GM20000 (cell line): ENCODE measurements around the gene OR52I1.

Source experiments
- DNase-seq: peaks from one replicate; pipeline ENCODE4 v3.0.0; 2012; ENCODE audit warnings: low spot score
- TF ChIP-seq, protein P1 (sequence below): IDR thresholded peaks from 2 replicates; pipeline ENCODE4 v1.5.1; 2012; ENCODE audit warnings: mild to moderate bottlenecking, control low read depth; ENCODE audit errors: extremely low read depth, missing control alignments

The OR52I1 gene

DNA sequence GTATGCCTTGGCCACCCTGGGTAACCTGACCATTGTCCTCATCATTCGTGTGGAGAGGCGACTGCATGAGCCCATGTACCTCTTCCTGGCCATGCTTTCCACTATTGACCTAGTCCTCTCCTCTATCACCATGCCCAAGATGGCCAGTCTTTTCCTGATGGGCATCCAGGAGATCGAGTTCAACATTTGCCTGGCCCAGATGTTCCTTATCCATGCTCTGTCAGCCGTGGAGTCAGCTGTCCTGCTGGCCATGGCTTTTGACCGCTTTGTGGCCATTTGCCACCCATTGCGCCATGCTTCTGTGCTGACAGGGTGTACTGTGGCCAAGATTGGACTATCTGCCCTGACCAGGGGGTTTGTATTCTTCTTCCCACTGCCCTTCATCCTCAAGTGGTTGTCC, 46.1 kb downstream of the OR52I1 start:
- TF ChIP-seq, protein P1, sequence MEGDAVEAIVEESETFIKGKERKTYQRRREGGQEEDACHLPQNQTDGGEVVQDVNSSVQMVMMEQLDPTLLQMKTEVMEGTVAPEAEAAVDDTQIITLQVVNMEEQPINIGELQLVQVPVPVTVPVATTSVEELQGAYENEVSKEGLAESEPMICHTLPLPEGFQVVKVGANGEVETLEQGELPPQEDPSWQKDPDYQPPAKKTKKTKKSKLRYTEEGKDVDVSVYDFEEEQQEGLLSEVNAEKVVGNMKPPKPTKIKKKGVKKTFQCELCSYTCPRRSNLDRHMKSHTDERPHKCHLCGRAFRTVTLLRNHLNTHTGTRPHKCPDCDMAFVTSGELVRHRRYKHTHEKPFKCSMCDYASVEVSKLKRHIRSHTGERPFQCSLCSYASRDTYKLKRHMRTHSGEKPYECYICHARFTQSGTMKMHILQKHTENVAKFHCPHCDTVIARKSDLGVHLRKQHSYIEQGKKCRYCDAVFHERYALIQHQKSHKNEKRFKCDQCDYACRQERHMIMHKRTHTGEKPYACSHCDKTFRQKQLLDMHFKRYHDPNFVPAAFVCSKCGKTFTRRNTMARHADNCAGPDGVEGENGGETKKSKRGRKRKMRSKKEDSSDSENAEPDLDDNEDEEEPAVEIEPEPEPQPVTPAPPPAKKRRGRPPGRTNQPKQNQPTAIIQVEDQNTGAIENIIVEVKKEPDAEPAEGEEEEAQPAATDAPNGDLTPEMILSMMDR: no peak
- DNase-seq: no peak

DNA sequence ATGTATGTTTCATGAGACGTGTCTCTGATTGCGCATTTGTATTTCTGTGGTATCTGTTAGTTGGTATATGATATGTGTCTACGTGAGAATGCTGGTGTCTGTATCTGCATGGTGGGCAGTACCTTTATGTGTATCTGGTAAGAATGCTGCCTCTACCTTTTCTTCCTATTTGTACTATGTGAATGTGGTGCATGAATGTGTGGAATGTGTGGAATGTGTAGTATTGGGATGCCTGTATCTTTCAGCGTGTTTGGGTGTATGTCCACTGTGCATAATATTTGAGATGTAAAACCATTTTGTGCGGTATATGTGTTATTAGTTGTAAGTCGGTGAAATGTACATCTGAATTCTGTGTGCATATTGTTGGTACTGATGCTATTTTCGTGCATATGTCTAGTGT, 47.7 kb downstream of the OR52I1 start:
- DNase-seq: no peak
- TF ChIP-seq, protein P1: no peak

DNA sequence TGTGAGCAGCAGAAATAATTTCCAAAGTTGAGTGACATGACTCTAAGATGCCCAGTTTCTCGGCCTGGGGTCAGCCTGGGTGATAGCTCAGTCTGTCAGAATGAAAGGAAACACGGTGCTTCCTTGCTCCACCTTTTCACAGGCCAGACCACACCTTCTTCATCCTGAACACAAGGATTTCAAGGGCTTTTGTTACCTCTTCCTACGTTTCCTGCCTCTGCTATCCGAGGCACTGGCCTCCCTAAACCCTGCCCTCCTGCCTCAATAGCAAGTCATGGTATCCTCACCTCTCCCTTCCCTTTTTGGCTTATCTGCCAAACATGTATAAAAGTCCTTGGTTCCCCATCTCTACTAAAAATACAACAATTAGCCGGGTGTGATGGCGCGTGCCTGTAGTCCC, 48.2 kb downstream of the OR52I1 start:
- TF ChIP-seq, protein P1: no peak
- no peak for DNase-seq

DNA sequence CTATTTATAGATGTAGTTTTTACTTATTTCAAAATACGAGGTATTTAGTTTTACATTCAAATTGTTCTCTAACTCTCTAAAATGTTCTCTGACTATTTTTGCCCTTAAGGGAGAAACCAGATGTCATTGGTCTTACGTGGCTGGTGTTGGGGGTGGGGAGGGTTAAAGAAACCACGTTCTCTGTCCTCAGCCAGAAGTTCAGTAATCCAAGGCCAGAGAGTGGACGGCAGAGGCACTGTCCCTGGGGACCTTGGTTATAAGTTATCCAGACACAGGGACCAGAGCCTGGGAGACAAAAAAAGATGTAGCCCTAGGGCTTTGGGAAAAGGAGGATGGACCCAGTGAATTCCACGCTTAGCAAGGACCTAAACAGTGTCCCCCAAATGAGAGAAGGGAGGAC, 49.2 kb downstream of the OR52I1 start:
- DNase-seq: no peak
- TF ChIP-seq, protein P1: no peak

DNA sequence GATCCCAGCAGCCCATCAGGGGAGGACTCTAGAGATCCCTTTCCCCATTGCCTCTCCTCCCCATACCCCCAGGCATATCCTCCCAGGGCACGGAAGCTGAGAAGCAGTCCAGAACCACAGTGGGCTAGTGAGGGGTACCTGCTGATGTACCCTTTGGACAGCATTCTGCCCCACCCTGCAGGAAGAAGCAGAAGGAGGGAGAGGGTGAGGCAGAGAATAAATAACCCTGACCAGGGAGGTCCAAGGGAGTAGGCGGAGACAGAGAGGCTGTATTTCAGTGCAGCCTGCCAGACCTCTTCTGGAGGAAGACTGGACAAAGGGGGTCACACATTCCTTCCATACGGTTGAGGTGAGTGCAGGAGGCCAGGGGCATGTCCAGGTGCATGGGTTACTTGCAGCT, 49.8 kb downstream of the OR52I1 start, which contains the start of gene OR51E1:
Gene OR51E1, plus strand, starts transcription at position 301 of the 400 bp plus-strand sequence. CDS start 8,545 bp downstream, outside the sequence.
- TF ChIP-seq, protein P1: no peak
- no peak for DNase-seq

DNA sequence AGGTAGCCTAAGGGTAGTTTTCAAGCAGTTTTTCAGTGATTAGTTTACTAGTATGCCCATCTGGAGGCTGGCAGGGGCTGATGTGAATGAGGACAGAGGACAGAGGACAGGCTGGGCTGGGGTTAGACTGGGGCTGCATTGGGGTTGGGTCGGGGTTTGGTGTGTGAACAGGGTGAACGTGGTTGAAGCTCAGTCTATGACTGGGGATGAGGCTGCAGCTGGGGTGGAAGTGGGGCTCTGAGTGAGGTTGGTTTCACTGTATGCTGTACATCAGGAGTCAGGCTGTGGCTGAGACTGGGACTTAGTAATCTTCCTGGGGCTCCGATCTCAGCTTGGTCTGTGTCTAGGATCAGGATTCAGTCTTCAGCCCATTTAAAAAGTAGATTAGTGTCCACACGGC, 50.4 kb downstream of the OR52I1 start:
- DNase-seq: no peak
- TF ChIP-seq, protein P1: no peak
